ENCODE results near the gene AHI1.
"Not testable (repeated sequence)": the region's sequence is repeated elsewhere in the genome, so short reads cannot be mapped to it uniquely, and the experiment has no call there.

Gene AHI1

GRCh38 chr6:135505648-135506047 is 8.1 kb upstream of the AHI1 start:
- no peak for DNase-seq (ENCODE audit: low read depth)

- DNase-seq (ENCODE audit: low read depth) = no peak
These were observed 7.7 kb upstream of the AHI1 start for GRCh38 chr6:135505222-135505621.

DNA sequence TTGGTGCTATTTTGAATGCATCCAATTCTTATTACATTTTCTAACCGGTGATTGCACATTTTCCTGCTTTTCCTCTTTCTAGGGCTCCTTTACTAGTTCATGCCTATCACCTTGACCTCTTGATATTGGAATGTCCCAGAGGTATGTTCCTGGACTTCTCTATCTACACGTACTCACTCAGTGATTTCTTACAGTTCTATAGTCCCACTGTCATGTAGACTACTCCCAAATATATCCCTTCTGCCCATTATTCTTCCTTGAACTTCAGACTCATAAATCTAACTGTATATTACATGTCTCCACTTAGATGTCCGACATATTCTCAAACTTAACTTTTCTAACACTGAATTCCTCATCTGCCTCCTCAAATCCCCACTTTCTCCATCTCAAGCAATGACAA is 7.2 kb upstream of the AHI1 start:
- DNase-seq (ENCODE audit: low read depth) = no peak

GRCh38 chr6:135503703-135504475 is 6.3 kb upstream of the AHI1 start:
- no peak for DNase-seq (ENCODE audit: low read depth)

DNA sequence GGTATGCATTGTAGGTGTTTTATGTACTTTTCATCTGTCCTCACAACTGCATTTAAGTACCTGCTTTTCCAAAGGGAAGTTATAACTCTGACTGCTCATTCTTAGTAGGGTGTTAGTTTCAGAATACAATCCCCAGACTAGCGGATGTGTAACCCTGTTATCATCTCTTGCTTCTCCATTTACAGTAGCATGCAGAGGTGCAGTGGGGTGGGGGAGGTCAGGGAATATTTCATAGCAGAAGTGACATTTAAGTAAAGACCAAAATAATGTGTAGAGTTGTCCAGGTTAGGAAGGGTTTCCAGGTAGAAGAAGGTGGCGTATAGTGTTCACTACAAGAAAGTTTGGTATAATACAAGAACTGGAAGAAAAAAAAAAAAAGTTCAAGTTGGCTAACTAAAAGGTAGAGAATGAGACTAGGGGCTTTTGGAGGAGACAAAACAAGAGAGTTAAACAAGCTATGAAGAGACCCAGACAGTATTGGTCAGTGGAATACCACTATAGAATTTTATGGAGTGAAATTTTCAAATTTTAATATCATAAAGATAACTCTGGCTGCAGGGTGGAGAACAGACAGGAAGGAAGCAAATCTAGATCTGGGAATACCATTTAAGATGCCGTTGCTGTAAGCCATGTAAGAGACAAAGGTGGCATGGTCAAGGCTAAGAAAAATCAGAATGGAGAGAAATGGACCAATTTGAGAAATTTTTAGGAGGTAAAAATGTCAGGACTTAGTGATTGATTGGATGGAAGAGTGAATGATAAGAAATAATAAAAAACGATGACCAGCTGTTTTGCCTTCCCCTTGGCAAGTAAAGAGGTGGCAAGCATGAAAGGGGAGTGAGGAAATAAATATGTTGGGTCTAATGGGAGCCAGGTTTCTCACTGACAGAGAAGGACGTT is 2.2 kb upstream of the AHI1 start:
- no peak for DNase-seq (ENCODE audit: low read depth)

- no peak for DNase-seq (ENCODE audit: low read depth)
These were observed 773 bp upstream of the AHI1 start for GRCh38 chr6:135498185-135498841.

DNA sequence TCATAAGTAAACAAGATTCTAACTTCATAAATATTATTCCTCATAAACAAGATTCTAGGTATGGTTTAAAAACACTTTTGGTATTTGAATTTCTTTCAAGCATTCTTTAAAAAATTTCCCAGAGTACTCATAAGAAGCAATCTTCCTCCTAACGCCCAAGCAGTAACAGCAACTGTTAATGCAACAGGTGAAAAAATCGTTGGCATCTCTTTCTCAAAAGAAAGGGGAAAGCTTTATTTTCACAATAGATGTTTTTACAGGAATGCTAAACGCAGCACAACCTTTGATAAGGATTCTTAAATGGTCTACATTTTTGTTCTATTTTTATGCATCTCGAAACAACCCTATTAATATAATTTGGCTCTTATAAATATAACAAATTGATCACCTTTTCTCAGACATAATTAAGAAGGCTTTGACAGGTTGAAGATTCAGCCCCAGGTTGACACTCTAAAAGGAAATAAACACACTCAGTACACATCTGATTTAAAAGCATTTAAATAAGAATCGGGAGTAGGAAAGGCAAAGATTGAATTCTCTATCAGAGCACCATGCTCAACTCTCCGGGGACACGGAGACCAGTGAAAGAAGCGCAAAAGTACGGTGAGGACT is 634 bp downstream of the AHI1 start:
- DNase-seq (ENCODE audit: low read depth) = no peak

- no peak for DNase-seq (ENCODE audit: low read depth)
These were observed 4.2 kb downstream of the AHI1 start for GRCh38 chr6:135493218-135493961.

DNA sequence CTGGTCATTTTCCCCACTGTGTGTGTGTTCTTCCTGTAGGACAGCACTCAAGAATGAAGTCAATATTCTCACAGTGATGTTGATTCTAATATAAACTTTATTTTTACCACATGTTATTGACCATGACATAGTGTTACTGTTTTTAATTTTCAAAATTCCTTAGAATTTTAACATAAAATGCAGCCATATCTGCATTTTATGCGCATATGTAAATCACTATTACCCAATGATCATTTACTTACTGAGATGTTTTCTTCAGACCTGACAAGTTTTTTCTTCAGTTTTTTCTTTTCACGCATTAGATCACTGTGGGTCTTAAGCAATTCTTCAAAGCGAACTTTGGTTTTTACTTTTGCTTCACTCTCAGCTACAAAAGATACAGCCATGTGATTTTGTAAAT is 7.2 kb downstream of the AHI1 start:
- no peak for DNase-seq (ENCODE audit: low read depth)

GRCh38 chr6:135488023-135488422 is 9.5 kb downstream of the AHI1 start:
- DNase-seq (ENCODE audit: low read depth) = no peak

GRCh38 chr6:135483903-135484302 is 13.6 kb downstream of the AHI1 start:
- not testable (repeated sequence) for DNase-seq (ENCODE audit: low read depth)

DNA sequence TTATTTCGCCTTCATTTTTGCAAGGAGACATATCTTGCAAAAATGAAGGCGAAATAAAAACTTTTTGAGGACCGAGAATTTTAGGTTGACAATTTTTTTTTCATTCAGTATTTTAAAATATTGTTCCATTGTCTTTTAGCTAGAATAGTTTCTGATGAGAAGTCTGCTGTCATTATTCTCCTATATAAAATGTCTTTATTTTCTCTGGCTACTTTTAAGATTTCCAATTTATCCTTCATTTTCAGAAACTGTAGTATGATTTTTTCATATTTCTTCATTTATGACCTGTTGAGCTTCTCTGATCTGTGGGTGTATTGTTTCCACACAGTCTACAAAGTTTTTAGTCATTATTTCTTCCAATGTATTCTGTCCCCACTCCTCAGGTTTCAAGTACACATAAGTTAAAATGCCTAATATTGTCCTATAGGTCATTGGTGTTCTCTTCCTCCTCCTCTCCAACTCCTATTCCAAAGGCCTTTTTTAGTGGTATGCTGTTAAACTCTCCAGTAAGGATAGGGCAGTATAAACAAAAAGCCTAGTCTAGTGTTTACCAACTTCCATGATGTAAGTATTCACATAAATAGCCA is 15.7 kb downstream of the AHI1 start:
- DNase-seq (ENCODE audit: low read depth) = no peak

DNA sequence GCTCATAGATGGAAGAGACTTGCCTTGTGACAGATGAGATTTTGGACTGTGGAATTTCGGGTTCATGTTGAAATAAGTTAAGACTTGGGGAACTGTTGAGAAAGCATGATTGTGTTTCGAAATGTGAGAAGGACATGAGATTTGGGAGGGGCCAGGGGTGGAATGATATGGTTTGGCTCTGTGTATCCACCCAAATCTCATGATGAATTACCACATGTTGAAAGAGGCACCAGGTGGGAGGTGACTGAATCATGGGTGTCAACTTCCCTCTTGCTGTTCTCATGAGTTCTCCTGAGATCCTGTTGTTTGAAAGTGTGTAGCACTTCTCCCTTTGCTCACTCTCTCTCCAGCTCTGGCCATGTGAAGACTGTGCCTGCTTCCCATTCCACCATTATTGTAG is 17.9 kb downstream of the AHI1 start:
- DNase-seq (ENCODE audit: low read depth) = no peak

DNA sequence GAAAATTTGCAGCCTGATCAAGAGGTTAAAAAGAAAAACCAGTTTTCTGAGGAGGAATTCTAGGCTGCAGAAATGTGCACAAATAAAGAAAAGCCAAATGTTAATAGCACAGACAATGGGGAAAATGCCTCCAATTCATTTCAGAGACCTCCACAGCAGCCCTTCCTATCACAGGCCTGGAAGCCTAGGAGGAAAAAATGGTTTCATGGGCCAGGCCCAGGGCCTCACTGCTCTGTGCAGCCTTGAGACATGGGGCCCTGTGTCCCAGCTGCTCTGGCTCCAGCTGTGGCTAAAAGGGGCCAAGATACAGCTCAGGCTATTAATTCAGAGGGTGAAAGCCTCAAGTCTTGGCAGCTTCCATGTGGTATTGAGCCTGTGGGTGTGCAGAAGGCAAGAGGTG is 18.9 kb downstream of the AHI1 start:
- DNase-seq (ENCODE audit: low read depth) = no peak

DNA sequence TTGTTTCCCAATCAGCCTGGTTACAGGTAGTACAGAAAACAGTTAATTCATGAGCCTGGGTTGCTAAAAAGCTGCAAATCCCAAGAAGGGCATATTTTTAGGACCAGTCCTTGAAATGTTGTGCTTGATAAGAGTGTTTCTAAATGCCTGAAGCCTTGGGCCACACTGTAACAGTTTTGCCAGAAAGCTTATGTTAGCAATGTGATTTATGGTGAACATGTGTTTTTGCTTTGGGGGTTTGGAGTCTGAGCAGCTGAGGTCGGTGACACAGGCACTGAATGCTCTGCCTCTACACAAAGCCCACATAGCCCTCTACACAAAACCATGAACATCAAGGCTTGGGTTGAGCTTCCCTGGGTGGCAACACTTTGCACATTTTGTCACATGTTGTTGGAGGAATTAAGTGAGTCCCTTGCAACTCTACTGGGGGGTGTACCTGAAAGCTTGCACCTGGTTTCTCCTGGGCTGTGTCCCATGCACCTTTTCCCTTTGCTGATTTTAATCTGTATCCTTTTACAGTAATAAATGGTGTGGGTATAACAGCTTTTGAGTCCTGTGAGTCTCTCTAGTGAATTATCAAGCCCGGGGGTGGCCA is 22.2 kb downstream of the AHI1 start:
- DNase-seq (ENCODE audit: low read depth) = no peak

DNA sequence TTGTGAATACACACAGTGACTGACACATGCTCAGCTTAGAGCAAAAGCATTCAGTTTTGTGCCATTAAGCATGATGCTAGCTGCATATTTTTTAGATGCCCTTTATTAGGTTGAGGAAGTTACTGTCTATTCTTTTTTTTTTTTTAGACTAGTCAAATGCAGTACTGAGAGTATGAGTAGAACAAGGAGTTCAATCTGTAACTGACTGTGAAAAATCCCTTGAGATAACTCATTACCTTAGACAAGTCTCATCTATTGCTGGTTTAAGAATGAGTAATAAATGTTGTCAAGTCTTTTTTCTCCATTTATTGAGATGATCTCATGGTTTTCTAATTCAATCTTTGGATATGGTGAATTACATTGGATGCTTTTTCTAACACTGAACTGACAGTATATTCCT is 23.2 kb downstream of the AHI1 start:
- DNase-seq (ENCODE audit: low read depth) = no peak

DNA sequence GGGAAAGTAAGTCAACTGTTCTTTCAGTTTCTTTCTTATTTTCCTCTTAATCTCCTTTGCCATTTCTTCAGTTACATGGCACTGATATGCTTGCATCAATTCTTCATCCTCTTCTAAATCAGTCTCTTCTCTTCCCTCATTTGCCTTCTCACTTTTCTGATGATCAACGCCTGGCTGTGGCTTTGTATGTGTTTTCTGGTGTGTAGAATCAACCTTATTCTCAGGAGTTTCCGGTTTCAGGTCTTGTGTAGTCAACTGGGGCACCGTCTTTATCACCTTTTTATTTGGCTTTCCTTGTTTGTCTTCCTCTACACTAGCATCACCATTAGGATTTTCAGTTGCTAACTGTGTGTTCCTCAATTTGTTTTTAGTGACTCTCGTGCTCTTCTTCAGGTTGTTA is 31.6 kb downstream of the AHI1 start:
- DNase-seq (ENCODE audit: low read depth) = no peak

DNA sequence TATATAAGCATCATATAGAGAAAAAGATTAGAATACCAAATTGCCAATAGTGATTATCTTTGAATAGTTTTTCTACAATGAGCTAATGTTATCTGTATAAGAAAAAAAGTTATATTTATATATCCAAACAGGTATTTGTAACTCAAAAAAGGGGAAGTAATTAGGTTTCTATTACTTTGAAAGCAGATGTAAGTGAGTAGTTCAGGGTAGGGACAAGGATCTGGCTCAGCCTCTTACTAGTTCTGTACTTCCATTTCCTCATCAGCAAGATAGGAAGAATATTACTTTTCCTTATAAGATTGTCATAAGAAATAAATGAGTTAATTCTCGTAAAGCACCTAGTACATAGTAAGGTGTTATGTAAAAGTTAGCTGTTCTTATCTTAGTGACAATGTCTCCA is 32.2 kb downstream of the AHI1 start:
- DNase-seq (ENCODE audit: low read depth) = no peak

DNA sequence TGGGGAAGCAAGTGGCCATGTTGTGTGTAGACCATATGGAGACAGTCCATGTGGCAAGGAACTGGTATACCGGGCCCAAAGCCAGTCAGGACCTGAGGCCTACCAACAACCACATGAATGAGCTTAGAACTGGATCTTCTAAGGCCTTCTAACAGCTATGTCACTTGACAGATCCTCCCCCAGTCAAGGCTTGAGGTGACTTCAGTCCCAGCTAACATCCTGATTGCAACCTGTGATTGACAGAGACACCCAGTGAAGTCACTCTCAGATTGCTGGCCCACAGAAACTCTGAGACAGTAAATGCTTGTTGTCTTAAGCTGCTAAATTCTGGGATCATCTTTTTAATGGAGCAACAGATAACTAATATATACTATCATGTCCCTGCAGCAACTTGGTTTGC is 32.9 kb downstream of the AHI1 start:
- DNase-seq (ENCODE audit: low read depth) = no peak

- no peak for DNase-seq (ENCODE audit: low read depth)
These were observed 36.3 kb downstream of the AHI1 start for GRCh38 chr6:135461208-135461607.

GRCh38 chr6:135458051-135458450 is 39.5 kb downstream of the AHI1 start:
- no peak for DNase-seq (ENCODE audit: low read depth)

All from CMK (cell line).